ENCODE results near the gene NLE1.
A peak's percentile ranks its signal among the peaks of the same experiment; 100 is the strongest.
"Not testable (repeated sequence)": the region's sequence is repeated elsewhere in the genome, so short reads cannot be mapped to it uniquely, and the experiment has no call there.

The NLE1 gene

DNA sequence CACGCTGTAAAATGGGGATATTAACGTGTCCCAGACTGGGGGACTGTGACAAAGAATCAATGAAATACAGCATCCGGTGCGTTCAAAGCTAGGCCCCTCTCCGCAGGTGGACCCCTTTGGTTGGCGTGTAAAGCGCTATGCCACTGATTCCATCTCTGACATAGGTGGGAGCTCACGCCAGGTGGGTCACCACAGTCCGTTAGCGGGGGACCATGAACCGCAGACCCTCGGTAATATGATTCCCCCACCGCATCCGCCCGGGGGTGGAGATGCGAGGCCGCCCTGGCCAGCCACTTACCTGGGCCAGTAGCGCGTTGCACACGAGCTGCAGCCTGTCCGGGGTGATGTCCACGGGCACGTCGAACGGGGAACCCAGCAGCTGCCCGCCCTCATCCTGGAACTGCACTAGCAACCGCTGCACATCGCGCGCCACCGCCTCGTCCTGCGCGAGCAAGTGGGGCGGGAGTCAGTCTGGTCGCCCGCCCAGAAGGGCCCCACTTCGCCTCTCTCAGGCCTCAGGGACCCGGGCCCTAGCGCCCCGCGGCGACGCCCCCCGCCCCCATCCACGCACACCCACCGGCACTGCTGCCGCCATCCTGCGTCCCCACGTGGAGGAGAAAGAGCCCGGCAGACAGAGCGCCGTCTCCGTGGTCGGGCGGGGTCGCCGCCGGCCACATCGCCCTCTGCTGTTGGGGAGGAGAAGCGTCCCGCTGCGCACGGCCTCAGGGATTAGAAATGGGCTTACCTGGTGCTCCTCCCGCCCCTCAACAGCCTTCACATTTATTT is at the start of gene NLE1:
Gene NLE1, minus strand, starts transcription at position 623 of the 786 bp plus-strand sequence. Its CDS starts 28 bp downstream, at position 595.
- DNase-seq: peak; percentile 77

DNA sequence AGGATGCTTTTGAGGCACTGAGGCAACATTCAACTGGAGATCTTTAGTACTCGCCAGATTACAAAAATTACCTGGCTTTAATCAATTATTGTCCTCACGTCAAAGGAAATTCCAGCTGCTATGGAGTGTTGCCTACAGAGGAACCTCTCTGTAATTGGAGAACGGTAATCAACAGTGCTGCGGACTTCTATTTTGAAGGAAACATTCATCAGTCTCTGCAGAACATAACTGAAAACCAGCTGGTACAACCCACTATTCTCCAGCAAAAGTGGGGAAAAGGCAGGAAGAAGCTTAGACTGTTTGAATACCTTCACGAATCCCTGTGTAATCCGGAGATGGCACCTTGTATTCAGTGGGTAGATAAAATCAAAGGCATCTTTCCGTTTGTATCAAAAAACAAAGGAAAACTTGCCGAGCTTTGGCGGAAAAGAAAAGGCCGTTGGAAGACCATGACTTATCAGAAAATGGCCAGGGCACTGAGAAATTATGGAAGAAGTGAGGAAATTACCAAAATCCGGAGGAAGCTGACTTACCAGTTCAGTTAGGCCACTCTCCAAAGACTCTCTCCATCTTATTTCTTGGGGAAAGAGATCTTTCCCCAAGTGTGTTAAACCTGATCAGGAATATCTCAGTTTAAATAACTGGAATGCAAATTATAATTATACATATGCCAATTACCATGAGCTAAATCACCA is 49.0 kb upstream of the NLE1 start:
- no peak for DNase-seq

DNA sequence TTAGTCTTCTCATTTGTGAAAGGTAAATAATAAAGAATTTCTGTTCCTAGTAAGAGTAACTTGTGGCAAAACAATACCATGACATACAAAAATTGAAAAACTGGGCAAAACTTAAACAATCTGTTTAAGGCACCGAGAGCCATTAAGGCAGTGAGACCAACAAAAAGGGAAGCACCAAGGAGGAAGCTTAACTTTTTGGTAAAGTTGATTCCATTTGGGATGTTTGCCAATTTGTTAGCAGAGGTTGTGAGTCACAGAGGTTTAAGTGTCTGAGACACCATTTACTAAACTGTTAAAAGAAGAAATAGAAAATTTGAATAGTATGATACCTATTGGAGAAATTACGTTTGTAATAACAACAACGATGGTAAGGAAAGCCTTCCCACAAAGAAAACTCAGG is 47.2 kb upstream of the NLE1 start:
- DNase-seq: no peak

GRCh38 chr17:35188111-35188510 is 46.0 kb upstream of the NLE1 start:
- DNase-seq: no peak

- DNase-seq: no peak
Measured at GRCh38 chr17:35187481-35187880, 45.4 kb upstream of the NLE1 start.

DNA sequence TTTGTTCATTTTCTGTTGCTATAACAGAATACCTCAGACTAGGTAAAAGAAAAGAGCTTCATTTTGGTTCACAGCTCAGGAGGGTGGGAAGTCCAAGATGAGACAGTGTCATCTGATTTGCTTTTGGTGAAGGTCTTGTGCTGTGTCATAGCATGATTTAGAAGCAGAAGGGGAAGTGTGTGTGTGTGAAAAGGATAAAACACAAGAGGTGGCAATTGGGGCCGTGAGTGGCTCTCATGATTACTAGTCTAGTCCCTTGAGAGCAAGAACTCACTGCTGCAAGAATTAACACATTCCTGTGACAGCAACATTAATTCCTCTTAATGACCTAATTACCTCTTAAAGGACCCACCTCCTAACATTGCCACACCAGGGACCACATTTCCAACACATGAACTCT is 43.7 kb upstream of the NLE1 start:
- no peak for DNase-seq

DNA sequence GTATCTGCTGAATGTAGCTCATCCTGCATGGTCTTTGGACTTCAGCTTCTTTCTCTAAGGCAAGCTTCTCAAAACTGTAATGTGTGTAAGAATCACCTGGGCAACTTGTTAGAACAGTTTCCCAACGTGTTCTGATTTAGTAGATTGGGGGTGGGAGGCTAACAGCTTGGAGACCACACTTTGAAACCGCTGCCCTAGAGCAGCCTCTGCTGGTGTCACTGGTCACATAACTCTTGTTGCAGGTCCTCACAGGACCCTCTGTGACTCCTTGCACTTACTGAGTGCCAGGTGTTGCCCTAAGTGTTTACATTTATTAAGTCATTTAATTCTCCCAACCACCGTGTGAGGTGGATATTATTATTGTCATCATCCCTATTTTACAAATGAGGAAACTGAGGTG is 42.2 kb upstream of the NLE1 start:
- DNase-seq: no peak

DNA sequence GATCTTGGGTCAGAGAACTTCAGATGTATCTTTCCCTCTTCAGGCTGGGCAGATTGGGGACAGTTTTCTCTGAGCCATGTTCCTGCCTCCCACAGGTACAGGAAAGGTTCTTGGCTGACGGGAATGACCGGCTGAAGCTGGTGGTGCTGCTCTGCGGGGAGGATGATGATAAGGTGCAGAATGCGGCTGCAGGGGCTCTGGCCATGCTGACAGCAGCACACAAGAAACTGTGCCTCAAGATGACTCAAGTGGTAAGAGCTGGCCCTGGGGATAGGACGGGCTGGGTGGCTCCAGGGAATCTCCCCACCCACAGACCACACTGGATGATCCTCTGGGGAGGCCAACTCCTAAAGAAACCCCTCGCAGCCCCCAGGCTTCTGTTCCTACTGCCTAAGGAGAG is 41.2 kb upstream of the NLE1 start:
- DNase-seq: no peak

- DNase-seq: not testable (repeated sequence)
Measured at GRCh38 chr17:35179379-35179778, 37.3 kb upstream of the NLE1 start.

DNA sequence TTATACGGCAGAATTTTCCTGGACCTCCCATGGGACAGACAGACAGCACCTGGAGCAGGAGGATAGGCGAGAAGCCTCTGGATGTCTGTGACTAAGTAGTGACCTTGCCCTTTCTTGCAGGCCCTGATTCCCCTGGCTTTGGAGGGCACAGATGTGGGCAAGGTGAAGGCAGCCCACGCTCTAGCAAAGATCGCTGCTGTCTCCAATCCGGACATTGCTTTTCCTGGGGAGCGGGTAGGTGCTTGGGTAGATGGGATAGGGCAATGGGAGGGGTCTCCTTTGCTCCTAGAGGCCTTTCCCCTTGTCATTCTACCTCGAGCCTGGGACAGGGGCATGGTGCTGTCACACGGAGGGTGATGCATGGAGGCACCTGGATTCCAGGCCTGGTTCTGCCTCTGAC is 34.8 kb upstream of the NLE1 start:
- DNase-seq: no peak

DNA sequence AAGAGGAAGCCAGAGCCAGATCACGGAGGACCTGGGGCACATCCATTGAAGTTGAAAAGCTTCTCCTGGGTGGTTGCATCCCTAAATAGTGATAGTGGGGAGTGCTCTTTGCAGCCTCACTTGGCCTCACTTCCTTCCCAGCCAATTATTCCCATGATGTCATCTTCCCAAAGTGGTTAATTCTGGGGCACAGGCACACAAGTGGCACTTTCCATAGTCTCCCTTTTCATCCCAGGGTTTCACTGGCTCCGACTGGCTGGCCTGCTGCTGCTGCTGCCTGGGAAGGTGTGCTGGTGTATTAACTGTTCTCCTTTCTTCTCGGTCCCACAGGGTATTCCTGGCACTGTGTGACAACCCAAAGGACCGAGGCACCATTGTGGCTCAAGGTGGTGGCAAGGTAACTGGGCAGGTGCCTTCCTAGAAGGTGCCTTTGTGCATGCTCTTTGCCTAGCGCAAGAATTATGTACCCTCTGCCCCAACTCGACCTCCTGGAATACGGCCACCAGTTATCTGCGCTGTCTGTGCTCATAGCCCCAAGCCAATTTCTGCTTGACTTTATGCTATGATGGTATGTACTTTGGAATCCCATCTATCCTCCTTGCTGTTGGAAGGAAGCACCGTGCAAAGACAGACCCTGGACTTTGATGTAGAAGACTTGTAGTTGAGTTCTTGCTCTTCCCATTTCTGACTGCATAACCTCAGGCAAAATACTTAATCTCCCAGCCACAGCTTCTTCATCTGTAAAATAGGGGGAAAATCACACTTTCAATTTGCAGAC is 33.7 kb upstream of the NLE1 start:
- DNase-seq: no peak

GRCh38 chr17:35174835-35175334 is 32.8 kb upstream of the NLE1 start:
- no peak for DNase-seq

DNA sequence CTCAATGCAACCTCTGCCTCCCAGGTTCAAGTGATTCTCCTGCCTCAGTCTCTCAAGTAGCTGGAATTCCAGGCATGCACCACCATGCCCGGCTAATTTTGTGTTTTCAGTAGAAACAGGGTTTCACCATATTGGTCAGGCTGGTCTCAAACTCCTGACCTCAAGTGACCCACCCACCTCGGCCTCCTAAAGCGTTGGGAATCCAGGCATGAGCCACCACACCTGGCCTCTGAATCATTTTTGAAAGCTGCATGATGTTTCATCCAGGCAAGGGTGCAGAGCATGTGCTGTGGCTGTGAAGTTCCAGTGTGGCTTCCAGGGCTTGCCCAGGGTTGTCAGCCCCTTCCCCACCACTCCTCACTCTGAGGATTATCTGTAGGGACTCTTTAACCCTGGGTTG is 30.2 kb upstream of the NLE1 start:
- DNase-seq: not testable (repeated sequence)

- DNase-seq: no peak
Measured at GRCh38 chr17:35171834-35172233, 29.7 kb upstream of the NLE1 start.

- no peak for DNase-seq
Measured at GRCh38 chr17:35170968-35171771, 29.1 kb upstream of the NLE1 start.

GRCh38 chr17:35169835-35170363 is 27.8 kb upstream of the NLE1 start:
- no peak for DNase-seq

- no peak for DNase-seq
Measured at GRCh38 chr17:35167666-35168065, 25.6 kb upstream of the NLE1 start.

DNA sequence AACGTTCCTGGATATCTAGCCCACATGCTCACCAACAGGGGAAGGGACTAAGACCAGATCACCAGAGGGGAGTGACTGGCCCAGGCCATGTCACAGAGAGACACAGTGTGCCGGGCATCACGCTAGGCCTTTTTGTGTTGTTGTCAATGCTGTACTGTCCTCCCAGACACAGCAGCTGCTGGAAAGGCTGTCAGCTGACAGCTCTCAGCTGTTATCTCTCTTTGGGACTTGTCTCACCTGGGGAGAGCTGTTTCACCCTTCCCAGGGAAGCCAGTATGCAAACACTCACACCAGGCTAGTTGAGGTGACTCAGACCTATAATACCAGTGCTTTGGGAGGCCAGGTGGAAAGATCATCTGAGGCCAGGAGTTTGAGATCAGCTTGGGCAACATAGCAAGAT is 24.9 kb upstream of the NLE1 start:
- no peak for DNase-seq

DNA sequence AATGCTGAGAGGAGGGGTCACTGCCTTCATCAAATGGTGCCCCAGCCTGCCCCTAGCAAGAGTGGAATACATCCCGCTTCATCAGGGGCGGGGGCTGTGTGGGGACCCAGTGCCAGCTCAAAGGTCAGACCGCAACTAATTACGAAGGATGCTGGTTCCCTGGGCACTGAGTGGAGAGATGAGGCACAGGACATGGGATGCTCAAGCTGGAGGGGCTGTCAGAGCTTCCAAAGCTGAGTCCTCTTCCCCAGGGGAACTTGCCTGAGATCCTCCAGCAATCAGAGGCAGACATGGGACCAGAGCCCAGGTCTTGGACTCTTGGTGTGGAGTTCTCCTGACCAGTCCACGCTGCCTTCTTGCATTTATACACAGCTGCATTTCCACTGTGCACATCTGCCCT is 24.4 kb upstream of the NLE1 start:
- DNase-seq: no peak

GRCh38 chr17:35164716-35165115 is 22.6 kb upstream of the NLE1 start:
- DNase-seq: no peak

GRCh38 chr17:35163886-35164285 is 21.8 kb upstream of the NLE1 start:
- no peak for DNase-seq

- DNase-seq: no peak
Measured at GRCh38 chr17:35162755-35163154, 20.7 kb upstream of the NLE1 start.
